ENCODE results near the gene PAPSS1. TPM values are rescaled to one million over a fixed set of nuclear protein-coding genes. Genes with fewer than 3 reads are reported as not detected.

The PAPSS1 gene
- total RNA-seq, 2 donors from 2014 or later: 23.3 to 23.8 TPM

DNA sequence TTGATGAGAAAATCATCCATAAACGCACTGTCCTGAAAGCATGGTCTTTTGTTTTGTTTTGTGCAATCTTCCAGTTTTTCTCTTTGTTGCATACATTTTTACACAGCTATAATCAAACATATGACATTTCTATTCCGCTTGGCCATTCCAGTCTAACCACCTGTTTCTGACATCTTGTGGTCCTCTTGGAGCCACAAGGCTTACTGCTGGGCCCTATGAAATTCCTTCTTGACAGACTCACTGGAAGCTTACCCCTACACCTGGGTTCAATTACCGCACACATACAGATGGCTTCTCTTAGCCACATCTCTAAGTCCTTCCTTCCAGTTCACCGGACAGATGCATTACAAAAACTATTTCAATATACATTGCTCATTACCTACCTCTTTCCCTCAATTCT, 72.4 kb downstream of the PAPSS1 start:
- intact Hi-C loops (cut with DNase I, micrococcal nuclease): no loop called here
- ATAC-seq (no peak), DNase-seq (no peak)

DNA sequence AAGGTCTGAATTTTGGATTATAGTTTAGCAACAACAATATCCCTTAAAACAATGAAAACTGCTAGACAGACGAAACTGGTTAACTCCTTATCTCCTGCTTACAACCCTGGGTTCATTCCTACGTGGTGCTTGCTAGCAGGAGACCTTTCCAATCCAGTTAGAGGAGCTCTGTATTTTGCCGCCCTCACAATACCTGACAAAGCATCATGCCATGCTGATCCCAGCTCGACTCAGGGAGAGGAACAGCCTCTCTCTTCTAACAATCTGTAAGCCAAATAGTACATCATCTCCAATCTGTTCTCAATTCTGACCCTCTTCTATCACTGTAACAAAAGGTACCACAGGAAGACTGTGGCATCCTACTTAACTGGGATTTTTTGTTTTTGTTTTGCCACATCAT, 74.4 kb downstream of the PAPSS1 start:
- ATAC-seq (no peak), DNase-seq (no peak)
- intact Hi-C loops (cut with DNase I, micrococcal nuclease): no loop called here

DNA sequence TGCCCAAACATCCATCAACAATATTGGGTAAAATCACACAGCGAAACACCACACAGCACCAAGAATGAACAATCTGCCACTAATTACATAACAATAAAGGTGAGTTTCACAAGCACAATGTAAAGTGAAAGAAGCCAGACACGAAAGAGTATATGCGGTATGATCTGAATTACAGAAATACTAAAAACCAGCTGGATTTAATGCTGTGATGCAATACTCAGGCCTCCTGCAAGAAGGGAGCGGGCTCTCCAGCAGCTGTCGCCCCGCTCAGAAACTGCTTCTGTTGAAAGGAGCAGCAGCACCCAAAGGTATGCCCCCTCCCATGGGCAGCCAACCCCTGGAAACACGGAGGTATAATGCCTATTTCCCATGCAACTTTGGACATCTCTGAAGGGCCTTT, 77.0 kb downstream of the PAPSS1 start:
- intact Hi-C loops (cut with DNase I, micrococcal nuclease): no loop called here
- no peak for ATAC-seq

DNA sequence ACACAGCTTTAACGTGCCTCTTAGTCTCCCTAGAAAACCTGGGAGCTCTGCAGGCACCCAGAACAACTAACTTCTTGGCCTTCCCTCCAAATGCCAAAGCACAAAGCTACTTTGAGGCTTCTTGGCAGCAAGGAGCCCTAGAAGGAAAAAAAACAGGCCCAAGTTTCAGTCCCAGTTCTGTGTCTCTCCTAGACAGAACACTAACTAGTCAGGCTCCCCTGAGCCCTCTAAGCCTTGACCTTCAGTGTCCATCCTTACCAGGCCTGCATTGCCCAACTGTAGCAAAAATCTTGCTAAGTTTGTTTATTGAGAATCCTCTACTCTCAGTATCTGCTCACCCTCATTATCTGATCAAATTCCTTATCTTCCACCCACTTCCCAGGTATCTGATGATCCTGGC, 79.2 kb downstream of the PAPSS1 start:
- ATAC-seq (no peak), DNase-seq (no peak)
- intact Hi-C loops (cut with DNase I, micrococcal nuclease): no loop called here

More for the DNA sequence above, 77.0 kb downstream of the PAPSS1 start:
- no peak for DNase-seq

DNA sequence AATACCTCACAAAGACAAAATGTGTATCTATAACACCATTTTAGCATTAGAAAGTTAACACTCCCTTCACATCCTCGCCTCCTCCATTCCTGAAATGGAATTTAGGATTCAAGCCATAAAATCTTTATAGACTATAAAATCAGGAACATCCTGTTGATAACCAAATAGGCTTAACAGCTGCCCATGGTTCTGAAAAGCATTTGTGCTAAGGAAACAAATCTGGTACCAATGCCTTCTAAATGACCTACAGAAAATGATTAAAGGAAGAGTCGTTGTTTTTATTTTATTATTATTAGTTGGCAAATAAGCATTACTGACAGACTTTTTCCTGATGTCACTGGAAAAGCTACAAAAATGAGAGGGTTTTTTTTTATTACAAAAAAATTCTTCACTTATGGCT, 79.8 kb downstream of the PAPSS1 start:
- DNase-seq (no peak), ATAC-seq (no peak)
- intact Hi-C loops (cut with DNase I, micrococcal nuclease): no loop called here

DNA sequence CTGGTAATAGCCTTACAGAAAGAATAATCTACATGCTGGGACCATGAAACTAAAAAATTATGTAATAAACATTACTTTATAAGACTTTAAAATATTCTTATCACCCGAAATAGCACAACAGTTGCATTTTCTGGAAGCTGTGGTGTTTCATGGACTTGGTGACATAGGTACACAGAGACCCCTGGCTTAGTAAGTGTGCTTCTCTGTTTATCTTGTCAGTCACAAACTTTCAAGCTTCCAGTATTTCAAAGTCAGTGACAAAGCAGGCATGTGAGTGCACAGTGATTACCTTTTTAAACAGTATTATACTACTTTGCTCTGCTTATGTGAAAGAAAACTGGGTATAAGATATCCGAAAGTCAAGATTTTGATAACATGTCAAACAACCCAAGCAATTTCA, 84.3 kb downstream of the PAPSS1 start:
- no peak for ATAC-seq
- intact Hi-C loops (cut with DNase I, micrococcal nuclease): no loop called here

DNA sequence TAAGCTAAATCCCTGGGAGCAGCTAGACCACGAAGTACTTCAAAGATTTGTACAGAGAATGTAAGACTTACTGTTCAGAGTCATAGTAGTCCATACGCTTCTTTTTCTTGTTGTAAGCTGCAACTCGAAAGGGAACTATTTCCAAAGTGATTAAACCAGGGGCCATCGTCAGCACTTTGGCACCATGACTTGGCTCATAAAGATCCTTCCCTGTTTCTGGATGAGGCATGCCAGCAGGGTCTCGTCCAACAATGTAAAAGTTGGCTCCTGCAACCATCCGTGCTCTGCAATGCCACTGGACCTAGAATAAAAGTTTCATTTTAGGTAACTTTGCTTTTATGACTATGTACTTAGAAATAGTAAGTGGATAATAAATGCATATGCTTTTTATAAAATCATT, 88.5 kb downstream of the PAPSS1 start:
- ATAC-seq (no peak), DNase-seq (no peak)
- intact Hi-C loops (cut with DNase I, micrococcal nuclease): no loop called here

More for the DNA sequence above, 84.3 kb downstream of the PAPSS1 start:
- no peak for DNase-seq

DNA sequence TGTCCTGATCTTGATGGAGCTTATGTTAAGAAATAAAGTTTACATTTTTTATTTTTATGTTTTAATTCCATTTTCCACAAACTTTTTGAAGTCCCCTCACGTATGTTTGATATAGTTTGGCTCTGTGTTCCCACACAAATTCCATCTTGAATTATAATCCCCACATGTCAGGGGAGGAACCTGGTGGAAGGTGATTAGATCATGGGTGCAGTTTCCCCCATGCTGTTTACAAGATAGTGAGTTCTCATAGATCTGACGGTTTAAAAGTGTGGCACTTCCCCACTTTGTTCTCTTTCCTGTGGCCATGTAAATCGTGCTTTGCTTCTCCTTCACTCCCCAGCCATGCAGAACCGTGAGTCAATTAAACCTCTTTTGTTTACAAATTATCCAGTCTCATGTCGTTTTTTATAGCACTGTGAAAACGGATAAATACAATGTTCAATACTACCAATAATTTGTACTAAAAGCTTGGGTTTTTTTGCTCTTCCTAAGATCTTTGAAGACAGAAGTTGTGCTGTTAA, 89.8 kb downstream of the PAPSS1 start:
- DNase-seq: no peak
- intact Hi-C loops (cut with DNase I, micrococcal nuclease): no loop called here
- ATAC-seq: no peak

DNA sequence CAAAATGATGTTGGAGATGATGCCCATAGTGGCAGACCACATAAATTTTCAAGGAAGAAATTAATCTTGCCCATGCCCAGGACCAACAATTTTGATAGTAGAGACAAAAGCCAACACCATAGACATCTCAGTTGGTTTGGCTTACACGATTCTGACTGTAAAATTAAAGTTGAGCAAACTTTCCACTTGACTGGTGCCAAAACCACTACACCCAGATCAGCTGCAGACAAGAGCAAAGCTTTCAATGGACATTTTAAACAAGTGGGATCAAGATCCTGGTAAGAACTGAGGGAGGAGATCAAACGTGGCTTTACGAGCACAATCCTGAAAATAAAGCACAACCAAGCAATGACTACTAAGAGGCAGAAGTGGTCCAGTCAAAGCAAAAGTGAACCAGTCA, 90.7 kb downstream of the PAPSS1 start:
- intact Hi-C loops (cut with DNase I, micrococcal nuclease): no loop called here
- DNase-seq: no peak

DNA sequence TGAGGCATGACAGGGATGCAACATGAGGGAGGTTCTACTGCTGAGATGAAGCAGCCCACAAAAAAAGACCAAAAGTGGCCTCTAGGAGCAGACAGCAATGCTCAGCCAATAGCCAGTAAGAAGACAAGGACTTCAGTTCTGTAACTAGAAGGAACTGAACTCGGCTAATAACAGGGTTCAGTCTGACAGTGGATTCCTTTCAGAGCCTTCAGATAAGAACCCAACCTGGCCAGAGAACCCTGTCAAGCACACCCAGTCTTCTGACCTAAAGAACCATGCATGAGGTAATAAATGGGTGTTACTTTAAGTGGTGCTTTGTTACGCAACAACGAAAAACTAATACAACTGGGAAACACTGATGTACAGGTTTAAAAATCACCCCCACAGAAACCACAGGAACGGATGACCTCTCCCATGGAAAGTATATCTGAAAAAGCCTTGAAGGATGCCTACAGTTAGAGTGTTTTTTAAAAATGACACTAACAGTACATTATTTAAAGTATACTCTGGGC, 94.6 kb downstream of the PAPSS1 start:
- intact Hi-C loops (cut with DNase I, micrococcal nuclease): no loop called here
- DNase-seq (no peak), ATAC-seq (no peak)

More for the DNA sequence above, 90.7 kb downstream of the PAPSS1 start:
- no peak for ATAC-seq

DNA sequence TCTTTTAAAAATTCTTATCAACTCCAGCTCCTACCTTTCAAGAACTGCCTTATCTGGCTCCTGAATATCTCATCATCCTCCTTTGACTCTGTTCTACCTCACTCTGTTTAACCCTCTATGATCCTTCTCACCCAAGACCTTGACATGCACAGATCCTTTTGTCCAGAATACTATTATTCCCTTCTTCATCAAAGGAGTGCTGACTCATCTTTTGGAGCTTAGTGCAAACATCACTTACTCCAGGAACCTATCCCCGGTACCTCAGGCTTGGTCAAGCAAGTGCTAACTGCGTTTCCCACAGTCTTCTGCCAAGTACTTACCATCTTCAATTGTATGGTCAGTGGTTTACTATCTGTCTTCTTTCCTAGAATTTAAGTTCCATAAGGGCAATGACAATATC, 96.0 kb downstream of the PAPSS1 start:
- DNase-seq (no peak), ATAC-seq (no peak)
- intact Hi-C loops (cut with DNase I, micrococcal nuclease): no loop called here

DNA sequence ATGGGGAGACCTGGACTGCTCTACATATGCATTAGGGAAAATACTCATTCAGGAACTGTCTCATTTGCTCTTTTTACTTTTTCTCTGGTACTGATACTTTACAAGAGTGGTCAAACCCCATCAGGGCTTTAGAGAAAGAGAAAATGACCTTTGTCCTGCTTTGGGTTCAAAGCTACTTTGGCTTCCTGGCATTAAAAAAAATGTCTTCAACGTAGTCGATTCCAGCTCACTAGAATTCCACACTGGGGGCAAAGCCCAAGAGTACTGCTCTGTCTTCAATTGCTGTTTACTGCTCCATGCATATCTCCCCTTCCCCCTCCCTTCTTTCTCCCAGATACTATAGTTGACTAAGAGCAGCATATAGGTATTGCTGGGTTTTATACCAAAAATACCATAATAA, 98.0 kb downstream of the PAPSS1 start:
- DNase-seq (no peak), ATAC-seq (no peak)
- intact Hi-C loops (cut with DNase I, micrococcal nuclease): no loop called here

DNA sequence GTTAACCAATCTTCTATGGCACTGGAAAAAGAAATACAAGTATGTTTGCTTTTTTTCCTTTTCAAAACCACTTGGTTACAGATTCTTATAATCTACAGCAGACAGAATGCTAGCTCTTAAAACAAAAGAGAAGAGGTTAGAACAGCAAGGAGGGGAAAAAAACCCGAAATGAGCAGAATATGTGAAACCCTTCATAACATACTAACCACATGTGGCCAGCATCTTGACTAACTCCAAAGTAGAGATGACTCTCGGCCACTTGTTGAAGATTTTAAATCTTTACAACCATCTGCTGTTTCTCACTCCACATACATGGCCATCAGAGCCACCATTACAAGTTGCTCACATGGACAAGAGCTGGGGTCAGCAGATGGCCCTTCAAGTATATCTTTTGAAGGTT, 100.3 kb downstream of the PAPSS1 start:
- ATAC-seq (no peak), DNase-seq (no peak)
- intact Hi-C loops (cut with DNase I, micrococcal nuclease): no loop called here

DNA sequence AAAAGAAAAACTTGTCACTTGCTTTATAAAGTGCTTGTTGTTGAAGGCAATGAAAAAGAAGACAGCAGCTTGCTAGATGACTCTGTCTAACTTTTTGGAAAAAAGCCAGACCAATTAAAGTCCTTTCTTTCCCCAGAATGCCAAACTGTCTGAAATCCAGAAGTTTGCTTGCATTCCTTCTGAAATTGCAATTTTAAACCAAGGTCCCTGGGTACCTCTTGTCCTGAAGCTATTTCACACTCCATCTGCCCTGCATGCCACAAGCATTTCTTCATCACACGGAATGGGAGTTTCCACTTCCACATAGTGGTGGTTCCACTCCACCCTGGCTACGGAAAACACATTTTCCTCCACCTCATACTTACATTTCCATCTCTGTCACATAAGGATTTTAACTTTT, 101.0 kb downstream of the PAPSS1 start:
- intact Hi-C loops (cut with DNase I, micrococcal nuclease): no loop called here
- ATAC-seq: no peak
- DNase-seq: no peak

DNA sequence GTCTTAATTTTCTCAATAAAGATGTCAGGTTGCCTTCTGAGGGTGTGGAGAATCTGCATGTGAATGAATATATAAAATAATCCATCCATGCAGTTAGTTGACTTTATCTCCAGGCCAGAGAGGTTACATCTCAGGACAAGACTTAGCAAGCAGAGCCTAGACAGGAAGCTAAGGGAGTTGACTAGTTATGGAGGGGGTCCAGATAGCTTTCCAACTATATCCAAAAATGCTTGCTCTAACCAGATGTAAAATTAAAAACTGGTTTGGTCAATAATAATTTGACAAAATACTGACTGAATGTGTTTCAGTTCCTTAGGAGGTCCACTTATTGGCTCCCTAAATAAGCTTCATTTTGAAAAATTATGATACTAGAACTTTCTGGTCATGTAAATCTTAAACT, 101.4 kb downstream of the PAPSS1 start:
- DNase-seq: no peak
- intact Hi-C loops (cut with DNase I, micrococcal nuclease): no loop called here
- ATAC-seq: no peak

DNA sequence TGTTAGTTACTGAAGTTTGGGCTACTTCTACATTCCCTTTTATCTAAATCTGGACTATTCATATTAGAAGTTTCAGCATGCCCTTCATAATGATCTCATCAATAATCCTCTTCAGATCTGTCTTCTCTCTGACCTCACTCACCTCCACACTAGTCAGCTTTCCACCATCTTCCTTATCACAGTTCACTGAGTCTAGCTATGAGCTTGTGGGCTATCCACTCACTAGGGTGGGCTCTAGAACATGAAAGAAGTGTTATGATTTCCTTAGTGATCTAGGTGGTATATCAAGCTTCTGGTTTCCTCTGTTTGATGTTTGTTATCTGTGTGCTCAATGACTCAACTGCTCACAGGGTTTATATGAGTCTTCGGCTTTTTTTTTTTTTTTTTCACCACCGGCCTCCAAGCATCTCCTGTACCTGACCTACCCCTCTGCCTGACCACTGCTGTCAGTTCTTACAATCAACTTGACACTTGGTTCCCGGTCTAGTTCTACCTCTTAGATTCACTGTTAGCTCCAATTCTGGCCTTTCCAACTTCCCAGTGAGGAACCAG, 103.1 kb downstream of the PAPSS1 start:
- intact Hi-C loops (cut with DNase I, micrococcal nuclease): no loop called here
- ATAC-seq (no peak), DNase-seq (no peak)

DNA sequence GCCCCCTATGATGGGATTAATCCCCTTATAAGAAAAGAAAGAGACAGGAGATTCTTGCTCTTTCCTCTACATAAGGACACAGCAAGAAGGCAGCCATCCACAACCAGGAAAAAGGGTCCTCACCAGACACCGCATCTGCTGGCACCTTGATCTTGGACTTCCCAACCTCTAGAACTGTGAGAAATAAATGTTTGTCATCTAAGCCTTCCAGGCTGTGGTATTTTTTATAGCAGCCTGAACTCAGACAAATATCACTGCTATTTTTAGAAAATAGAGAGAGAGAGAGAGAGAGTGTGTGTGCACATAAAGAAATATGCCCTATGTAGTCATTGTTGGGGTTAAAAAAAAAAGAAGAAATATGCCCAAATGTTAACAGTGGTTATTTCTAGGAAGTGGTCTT, 104.2 kb downstream of the PAPSS1 start:
- DNase-seq: no peak
- intact Hi-C loops (cut with DNase I, micrococcal nuclease): no loop called here
- no peak for ATAC-seq

DNA sequence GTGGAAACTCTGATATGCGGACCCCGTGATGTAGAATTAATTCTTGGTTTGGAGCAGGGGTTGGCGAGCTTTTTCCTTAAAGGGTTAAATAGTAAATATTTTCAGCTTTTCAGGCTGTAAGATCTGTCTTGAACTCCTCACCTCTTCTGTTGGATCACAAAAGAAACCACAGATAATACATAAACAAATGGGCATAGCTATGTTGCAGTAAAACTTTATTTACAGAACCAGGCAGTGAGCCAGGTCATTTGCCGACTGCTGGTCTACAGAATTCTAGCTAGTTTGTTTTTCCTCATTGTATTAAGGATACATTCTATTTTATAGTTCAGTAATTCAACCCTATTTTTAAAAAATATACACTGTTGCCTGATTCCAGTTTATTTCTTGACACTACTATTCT, 116.6 kb downstream of the PAPSS1 start:
- ATAC-seq (no peak), DNase-seq (peak in 1 of 2 donors; percentile 10)
- intact Hi-C loops (cut with DNase I, micrococcal nuclease): no loop called here

DNA sequence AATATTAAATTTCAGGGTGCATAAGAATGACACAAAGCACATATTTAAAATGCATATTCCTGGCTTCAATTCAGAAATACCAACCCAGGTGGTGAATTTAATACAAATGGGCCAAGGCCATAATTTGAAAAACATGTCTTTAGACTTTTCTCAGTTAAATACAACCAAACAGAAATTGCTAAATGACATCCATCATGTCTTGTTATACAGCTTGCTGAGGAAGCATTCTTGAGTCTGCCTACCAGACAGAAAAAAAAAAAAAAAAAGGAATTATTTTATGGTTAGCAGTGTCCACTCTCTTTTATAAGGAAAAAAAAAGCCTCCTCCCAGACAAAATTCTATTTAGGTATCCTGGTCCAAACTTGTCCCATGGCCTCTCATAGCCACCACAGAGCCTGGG, 119.1 kb downstream of the PAPSS1 start:
- no peak for DNase-seq
- ATAC-seq: no peak
- intact Hi-C loops (cut with DNase I, micrococcal nuclease): no loop called here

DNA sequence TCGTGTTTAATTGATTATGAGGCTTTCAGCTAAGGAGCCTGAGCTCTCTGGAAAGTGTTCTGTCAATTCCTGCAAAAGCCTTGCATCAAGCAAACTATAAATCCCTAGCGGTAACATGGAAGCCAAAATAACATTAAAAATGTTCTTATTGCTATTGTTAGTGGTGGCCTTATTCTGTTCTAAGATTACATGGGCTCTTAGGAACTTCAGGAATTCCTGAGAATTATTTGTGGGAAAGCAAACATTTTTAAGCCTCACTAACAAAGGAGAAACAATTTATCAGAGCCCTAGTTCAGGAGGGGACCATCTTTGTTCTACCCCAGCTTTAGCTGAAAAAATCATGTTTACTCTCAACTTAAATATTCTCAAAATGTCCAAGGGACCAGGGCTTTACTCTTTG, 119.6 kb downstream of the PAPSS1 start:
- DNase-seq (no peak), ATAC-seq (no peak)
- intact Hi-C loops (cut with DNase I, micrococcal nuclease): no loop called here

DNA sequence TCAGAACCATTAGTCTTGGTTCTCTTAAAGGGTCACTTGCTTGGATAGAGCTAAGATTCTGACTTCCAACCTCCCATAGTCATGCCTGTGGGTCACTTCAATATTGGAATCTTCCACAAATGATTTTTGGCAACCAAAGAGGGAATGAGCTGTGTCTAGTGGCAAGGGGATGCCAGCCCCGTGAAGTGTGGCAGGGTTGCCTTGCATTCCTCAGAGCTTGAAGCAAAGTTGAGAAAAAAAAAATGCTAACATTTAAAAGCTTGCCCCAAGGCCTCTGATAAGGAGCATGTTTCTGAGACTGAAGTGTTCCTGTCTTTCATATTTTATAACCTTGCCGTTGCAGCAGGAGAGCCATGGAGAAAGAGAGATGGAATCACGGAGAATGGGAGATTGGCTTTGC, 120.2 kb downstream of the PAPSS1 start:
- intact Hi-C loops (cut with DNase I, micrococcal nuclease): no loop called here
- no peak for DNase-seq
- no peak for ATAC-seq
